H1 (cell line): ENCODE measurements around the gene STAU1. TPM values are rescaled to one million over a fixed set of nuclear protein-coding genes. Genes with fewer than 3 reads are reported as not detected.

Experiments
- CTCF ChIA-PET: fragments of 300-600 bp; sonication (Branson Sonifier 250); formaldehyde crosslinking; loops from one replicate; lab custom pipeline; 2021; ENCODE audit not compliant: partially characterized antibody; lab: Charles Lee
- POLR2A ChIA-PET: fragments of 300-600 bp; sonication (Branson Sonifier 250); formaldehyde crosslinking; loops from one replicate; lab custom pipeline; 2021; ENCODE audit warnings: inconsistent platforms; ENCODE audit not compliant: partially characterized antibody; lab: Charles Lee
- DNase-seq, 2 experiments: peaks; one replicate each; pipeline versions ENCODE4 v3.0.0 to v3.0.0-alpha.2; 2010 to 2022; ENCODE audit warnings: low spot score in 2 of 2, low read depth in 1 of 2, mixed read lengths in 1 of 2
- FAIRE-seq: peaks from 2 replicates; lab custom pipeline; 2011; peaks lifted over from hg19 to GRCh38; lab: Jason Lieb, UNC
- H2AFZ ChIP-seq: 2 replicates; pipeline ENCODE4 v1.8.1; 2012; ENCODE audit warnings: low read length, inconsistent platforms
- H2AK5ac ChIP-seq: 2 replicates; pipeline ENCODE4 v1.6.1; 2013; ENCODE audit warnings: low read depth, low read length
- H2BK120ac ChIP-seq: replicated peaks from 2 replicates; pipeline ENCODE3; 2013; ENCODE audit warnings: low read depth, low read length, inconsistent platforms
- H2BK12ac ChIP-seq: 2 replicates; pipeline ENCODE4 v1.6.1; 2013; ENCODE audit warnings: low read depth, low read length
- H2BK15ac ChIP-seq: 2 replicates; pipeline ENCODE4 v1.6.1; 2013; ENCODE audit warnings: low read length
- H2BK20ac ChIP-seq: 2 replicates; pipeline ENCODE4 v1.6.1; 2013; ENCODE audit warnings: low read length
- H2BK5ac ChIP-seq: 2 replicates; pipeline ENCODE4 v1.6.1; 2013; ENCODE audit warnings: low read depth, low read length
- H3K14ac ChIP-seq: 2 replicates; pipeline ENCODE4 v1.6.1; 2013; ENCODE audit warnings: inconsistent platforms; ENCODE audit not compliant: insufficient read length
- H3K18ac ChIP-seq: 2 replicates; pipeline ENCODE4 v1.6.1; 2013; ENCODE audit warnings: low read length; ENCODE audit errors: extremely low read depth
- H3K23ac ChIP-seq: 2 replicates; pipeline ENCODE4 v1.6.1; 2013; ENCODE audit warnings: inconsistent platforms; ENCODE audit not compliant: insufficient read length
- H3K23me2 ChIP-seq: 2 replicates; pipeline ENCODE4 v1.6.1; 2013; ENCODE audit warnings: low read depth, low read length
- H3K27ac ChIP-seq: 2 replicates; pipeline ENCODE4 v1.6.1; 2011; ENCODE audit warnings: low read depth, low read length, inconsistent platforms
- H3K27me3 ChIP-seq, 4 experiments: replicated peaks in 1 of 4; 1 replicate in 1 of 4; 2 replicates in 3 of 4; pipeline versions ENCODE4 v1.6.1 to v1.8.1; 2011 to 2013; ENCODE audit warnings: low read length in 3 of 4, mild to moderate bottlenecking in 3 of 4, inconsistent platforms in 2 of 4, mixed read lengths in 2 of 4, moderate library complexity in 1 of 4; ENCODE audit not compliant: control insufficient read depth in 3 of 4, insufficient read depth in 3 of 4; ENCODE audit errors: extremely low read depth in 1 of 4
- H3K36me3 ChIP-seq, 4 experiments: 2 replicates each; pipeline versions ENCODE4 v1.6.1 to v1.8.1; 2011 to 2013; ENCODE audit warnings: mild to moderate bottlenecking in 4 of 4, low read length in 3 of 4, moderate library complexity in 2 of 4, control low read depth in 1 of 4, inconsistent platforms in 1 of 4; ENCODE audit not compliant: insufficient read depth in 4 of 4, control insufficient read depth in 2 of 4
- H3K4ac ChIP-seq: replicated peaks from 2 replicates; pipeline ENCODE3; 2013; ENCODE audit warnings: low read length, low read depth, mixed read lengths, inconsistent platforms; ENCODE audit not compliant: insufficient read length
- H3K4me1 ChIP-seq, 4 experiments: replicated peaks in 1 of 4; 1 replicate in 1 of 4; 2 replicates in 3 of 4; pipeline versions ENCODE4 v1.6.1 to v1.8.1; 2011 to 2013; ENCODE audit warnings: low read length in 3 of 4, inconsistent platforms in 2 of 4, mixed read lengths in 1 of 4; ENCODE audit not compliant: insufficient read depth in 4 of 4, control insufficient read depth in 3 of 4
- H3K4me2 ChIP-seq, 2 experiments: 2 replicates each; pipeline versions ENCODE4 v1.6.1 to v1.8.1; 2011 to 2013; ENCODE audit warnings: low read depth in 2 of 2, low read length in 2 of 2, control low read depth in 1 of 2, inconsistent platforms in 1 of 2, mild to moderate bottlenecking in 1 of 2; ENCODE audit not compliant: insufficient read depth in 1 of 2
- H3K4me3 ChIP-seq, 4 experiments: fragments of 200-600, 300-600 bp in 1 of 4; sonication (generic), shearing (Covaris generic), sonication (Bioruptor Twin) in 1 of 4; 2 replicates each; pipeline versions ENCODE4 v1.5.1 to v1.8.1; 2011 to 2016; ENCODE audit warnings: low read length in 4 of 4, low read depth in 3 of 4, control low read depth in 2 of 4, inconsistent platforms in 2 of 4, mild to moderate bottlenecking in 2 of 4, mixed read lengths in 1 of 4, moderate library complexity in 1 of 4; ENCODE audit not compliant: insufficient read depth in 2 of 4; ENCODE audit errors: extremely low read depth in 1 of 4
- H3K56ac ChIP-seq: replicated peaks from 2 replicates; pipeline ENCODE3; 2013; ENCODE audit warnings: low read depth, mild to moderate bottlenecking, mixed read lengths, low read length, inconsistent platforms; ENCODE audit not compliant: insufficient read length
- H3K79me1 ChIP-seq: 2 replicates; pipeline ENCODE4 v1.6.1; 2013; ENCODE audit warnings: low read depth, low read length, control low read depth
- H3K79me2 ChIP-seq, 2 experiments: 2 replicates each; pipeline versions ENCODE4 v1.6.1 to v1.8.1; 2012 to 2013; ENCODE audit warnings: low read length in 2 of 2, mild to moderate bottlenecking in 2 of 2, inconsistent platforms in 1 of 2; ENCODE audit not compliant: insufficient read depth in 2 of 2, control insufficient read depth in 1 of 2
- H3K9ac ChIP-seq, 4 experiments: replicated peaks in 1 of 4; 1 replicate in 1 of 4; 2 replicates in 3 of 4; pipeline versions ENCODE4 v1.6.1 to v1.8.1; 2011 to 2013; ENCODE audit warnings: low read depth in 3 of 4, low read length in 3 of 4, control low read depth in 2 of 4, mild to moderate bottlenecking in 2 of 4, moderate library complexity in 2 of 4, inconsistent platforms in 1 of 4; ENCODE audit errors: extremely low read depth in 1 of 4
- H3K9me3 ChIP-seq, 2 experiments: 2 replicates each; pipeline versions ENCODE4 v1.6.1 to v1.8.1; 2012 to 2013; ENCODE audit warnings: mild to moderate bottlenecking in 2 of 2, moderate library complexity in 2 of 2, control low read depth in 1 of 2, inconsistent platforms in 1 of 2, low read depth in 1 of 2, low read length in 1 of 2, mixed read lengths in 1 of 2; ENCODE audit not compliant: insufficient read depth in 2 of 2
- H4K20me1 ChIP-seq, 2 experiments: replicated peaks in 1 of 2; 2 replicates each; pipeline versions ENCODE3 to v1.8.1; 2011 to 2013; ENCODE audit warnings: inconsistent platforms in 2 of 2, low read length in 2 of 2, mild to moderate bottlenecking in 1 of 2; ENCODE audit not compliant: insufficient read depth in 2 of 2, control insufficient read depth in 1 of 2
- H4K5ac ChIP-seq: 2 replicates; pipeline ENCODE4 v1.6.1; 2013; ENCODE audit warnings: low read length, low read depth, mixed read lengths, inconsistent platforms; ENCODE audit not compliant: insufficient read length
- H4K8ac ChIP-seq: 2 replicates; pipeline ENCODE4 v1.8.0; 2013; ENCODE audit warnings: mild to moderate bottlenecking, moderate library complexity, low read length, inconsistent platforms; ENCODE audit not compliant: insufficient read depth; ENCODE audit errors: extremely low read depth
- H4K91ac ChIP-seq: replicated peaks from 2 replicates; pipeline ENCODE3; 2013; ENCODE audit warnings: low read length, mixed read lengths, inconsistent platforms; ENCODE audit not compliant: insufficient read length
- ATF3 ChIP-seq: IDR thresholded peaks from 2 replicates; pipeline ENCODE4 v1.6.1; 2011; ENCODE audit warnings: low read depth, mild to moderate bottlenecking, low read length; ENCODE audit not compliant: insufficient read depth
- CHD1 ChIP-seq: IDR thresholded peaks from 2 replicates; pipeline ENCODE4 v1.6.1; 2012; ENCODE audit warnings: low read depth, low read length, improper control_type of control experiment
- E2F6 ChIP-seq: IDR thresholded peaks from 2 replicates; pipeline ENCODE4 v1.6.1; 2012; ENCODE audit warnings: inconsistent platforms
- KDM4A ChIP-seq: IDR thresholded peaks from one replicate; pipeline ENCODE4 v1.7.1; 2012; ENCODE audit warnings: low read depth, mild to moderate bottlenecking, moderate library complexity, low read length, inconsistent platforms; ENCODE audit not compliant: severe bottlenecking
- NANOG ChIP-seq: IDR thresholded peaks from 2 replicates; pipeline ENCODE4 v1.6.1; 2011; ENCODE audit warnings: low read length, low read depth, mild to moderate bottlenecking, inconsistent platforms; ENCODE audit not compliant: insufficient read depth, poor library complexity, severe bottlenecking
- PHF8 ChIP-seq: fragments of 200-600 bp; sonication (generic); conservative IDR thresholded peaks from 2 replicates; pipeline ENCODE4 v1.7.1; 2012; ENCODE audit warnings: low read depth, mild to moderate bottlenecking, inconsistent platforms, low read length, moderate library complexity
- SAP30 ChIP-seq: fragments of 300-600 bp; sonication (generic); IDR thresholded peaks from 2 replicates; pipeline ENCODE4 v1.7.1; 2012; ENCODE audit warnings: low read length, moderate library complexity, mild to moderate bottlenecking, inconsistent platforms; ENCODE audit not compliant: insufficient read depth, insufficient replicate concordance
- SIN3A ChIP-seq, 2 experiments: IDR thresholded peaks in 1 of 2; conservative IDR thresholded peaks in 1 of 2; 2 replicates each; pipeline ENCODE4 v1.6.1; 2011 to 2012; ENCODE audit warnings: low read length in 2 of 2, improper control_type of control experiment in 1 of 2, low read depth in 1 of 2, mild to moderate bottlenecking in 1 of 2
- SP1 ChIP-seq: IDR thresholded peaks from 2 replicates; pipeline ENCODE4 v1.6.1; 2011; ENCODE audit warnings: low read depth, low read length
- SP2 ChIP-seq: IDR thresholded peaks from 2 replicates; pipeline ENCODE4 v1.6.1; 2012; ENCODE audit warnings: mild to moderate bottlenecking, low read length, inconsistent platforms
- TEAD4 ChIP-seq: IDR thresholded peaks from 2 replicates; pipeline ENCODE4 v1.6.1; 2012; ENCODE audit warnings: low read depth, low read length, inconsistent platforms, mixed read lengths
- WGBS, 2 experiments: shearing (Covaris generic) in 1 of 2; methylation state at CpG; one replicate each; pipeline versions ENCODE4 v1.1.6 to v1.1.7; 2013 to 2015; ENCODE audit warnings: low lambda C conversion rate in 2 of 2, mixed read lengths in 2 of 2, inconsistent platforms in 1 of 2, low coverage in 1 of 2, missing lambda C conversion rate in 1 of 2; ENCODE audit not compliant: insufficient replicate concordance in 2 of 2, insufficient coverage in 1 of 2, insufficient read length in 1 of 2; ENCODE audit errors: extremely low coverage in 1 of 2, missing lambda C conversion rate in 1 of 2; 5-methylcytosine and 5-hydroxymethylcytosine counted together
- polyA plus RNA-seq, 7 experiments: library from polyadenylated mRNA; depleted of rRNA in 3 of 7; stranded (reverse) in 5 of 7; unstranded in 2 of 7; fragments of >200 nt in 5 of 7; fragments of 200-250 nt in 2 of 7; gene quantifications; 1 replicate in 5 of 7; 2 replicates in 1 of 7; 4 replicates in 1 of 7; pipeline versions ENCODE4 v1.2.1 to v1.2.3, GENCODE V29; 2011 to 2013; ENCODE audit warnings: missing spikeins in 2 of 7, mixed read lengths in 2 of 7
- total RNA-seq: library from RNA; stranded (reverse); fragmentation: NEBNext Ultra II Directional; extraction: Animal tissue kit (Norgen Biotek cat#: 25700); gene quantifications from 2 replicates; pipeline ENCODE4 v1.2.1, GENCODE V29; 2021

STAU1 gene
- total and polyA plus RNA-seq, 2 of the 8 experiments (the other 6 are each of a cell fraction or from before 2014, with no cell fraction given): 41.4 to 107 TPM

GRCh38 chr20:49187330-49187850 lies 744 bp downstream of the STAU1 start:
- no peak overlapping the region for H3K14ac ChIP-seq
- peak; percentile 43 for TF ChIP-seq SAP30
- TF ChIP-seq CHD1: no peak
- TF ChIP-seq NANOG: no peak
- no peak for TF ChIP-seq ATF3
- no peak for TF ChIP-seq TEAD4
- TF ChIP-seq SP1: no peak
- TF ChIP-seq SIN3A (conservative IDR thresholded peaks at IDR 0.05 in 1 of 2, IDR thresholded peaks at IDR 0.05 in 1 of 2; ENCODE audit: low read depth in 1 of 2, low read length in 2 of 2): 0 out of 4 replicates have a peak, but pooled peaks of 1 of the 2 experiments have one; percentile 13
- no peak for TF ChIP-seq PHF8
- no peak for TF ChIP-seq E2F6
- TF ChIP-seq KDM4A: no peak
- TF ChIP-seq SP2: no peak

More at GRCh38 chr20:49187330-49187850, 744 bp downstream of the STAU1 start:
- POLR2A ChIA-PET: interaction anchor here (0.6 to 2.1 kb wide), 13 partner anchors 10 to 141 kb away, joined by 3 to 8 read pairs (median 4); partner anchors contain the start of gene DDX27
- WGBS, 2 experiments: 1% methylated on average over 25 of the region's 29 CpGs; no CpG with 5 or more reads in 1 of the 2 experiments
- Histone ChIP-seq H3K4me2 (peak overlapping the region; percentile 97 to 99), H3K27me3 (no peaks in the 10 kb centered on the region), H3K79me2 (peaks cover 27 to 51% of the 10 kb centered on the region in 2 experiments), H3K27ac (peak overlapping the region; percentile 4), H3K23ac (no peak overlapping the region), H3K9ac (peak overlapping the region; percentile 58 to 87 (median 75)), H2BK12ac (no peak overlapping the region), H4K8ac (no peak overlapping the region), H2BK120ac (no peak overlapping the region), H2BK5ac (no peak overlapping the region), H3K4ac (no peak overlapping the region), H3K79me1 (peaks cover 4% of the 10 kb centered on the region), H4K91ac (no peak overlapping the region), H2AK5ac (no peak overlapping the region), H2AFZ (no peak overlapping the region), H2BK20ac (no peak overlapping the region), H2BK15ac (no peak overlapping the region), H3K56ac (no peak overlapping the region), H3K23me2 (peaks cover 8% of the 10 kb centered on the region), H3K36me3 (no peaks in the 10 kb centered on the region; a peak in 1 of 8 replicates), H4K5ac (no peak overlapping the region), H3K18ac (peak overlapping the region; percentile 62; the same call in 1 of the 2 replicates), H3K4me3 (peak overlapping the region; percentile 77 to 86 (median 80)), H3K4me1 (peaks cover 0 to 4% (median 0%) of the 10 kb centered on the region in 4 experiments; a peak in 3 of 7 replicates), H4K20me1 (peaks cover 7 to 11% of the 10 kb centered on the region in 2 experiments), H3K9me3 (no peaks in the 10 kb centered on the region)
- FAIRE-seq (no peak), DNase-seq (no peak)
- CTCF ChIA-PET: interaction anchor here (1.0 kb wide), 1 partner anchor 14 kb away, joined by 3 read pairs; no protein-coding TSS in a partner anchor
